HCT116 (cell line): ENCODE results near the gene RCBTB1.

Experiments
- CTCF ChIP-seq, 3 experiments: fragments of 200-600 bp in 1 of 3; sonication (generic) in 1 of 3; IDR thresholded peaks in 2 of 3; conservative IDR thresholded peaks in 1 of 3; 2 replicates each; pipeline ENCODE4 v1.5.1; 2012 to 2017; ENCODE audit warnings: low read depth in 2 of 3, low read length in 2 of 3, antibody characterized with exemption in 1 of 3, borderline replicate concordance in 1 of 3, control low read depth in 1 of 3, mild to moderate bottlenecking in 1 of 3, mixed read lengths in 1 of 3, mixed run types in 1 of 3, moderate library complexity in 1 of 3; ENCODE audit not compliant: insufficient read depth in 1 of 3
- EZH2 ChIP-seq: fragments of 200-600 bp; sonication (generic); IDR thresholded peaks from 2 replicates; pipeline ENCODE4 v1.6.1; 2017; ENCODE audit warnings: antibody characterized with exemption, mixed run types
- POLR2A ChIP-seq: IDR thresholded peaks from 2 replicates; pipeline ENCODE4 v1.7.0; 2011; ENCODE audit warnings: borderline replicate concordance; ENCODE audit not compliant: insufficient read depth, insufficient read length; ENCODE audit errors: extremely low read depth
- POLR2AphosphoS5 ChIP-seq: IDR thresholded peaks from 2 replicates; pipeline ENCODE4 v1.6.1; 2011; ENCODE audit warnings: mild to moderate bottlenecking, low read depth, low read length, moderate library complexity
- SIN3A ChIP-seq: IDR thresholded peaks from 2 replicates; pipeline ENCODE4 v1.6.1; 2012; ENCODE audit warnings: low read depth
- ZFX ChIP-seq: fragments of 450-650 bp; IDR thresholded peaks from 2 replicates; pipeline ENCODE4 v1.6.1; 2017
- ZNF274 ChIP-seq: fragments of 200-500 bp; sonication (Bioruptor generic); IDR thresholded peaks from 2 replicates; pipeline ENCODE4 v1.6.1; 2014; ENCODE audit warnings: mild to moderate bottlenecking, low read depth, low read length, inconsistent platforms
- TF ChIP-seq, protein P1 (sequence below): IDR thresholded peaks from 2 replicates; pipeline ENCODE4 v1.6.1; 2012

DNA sequence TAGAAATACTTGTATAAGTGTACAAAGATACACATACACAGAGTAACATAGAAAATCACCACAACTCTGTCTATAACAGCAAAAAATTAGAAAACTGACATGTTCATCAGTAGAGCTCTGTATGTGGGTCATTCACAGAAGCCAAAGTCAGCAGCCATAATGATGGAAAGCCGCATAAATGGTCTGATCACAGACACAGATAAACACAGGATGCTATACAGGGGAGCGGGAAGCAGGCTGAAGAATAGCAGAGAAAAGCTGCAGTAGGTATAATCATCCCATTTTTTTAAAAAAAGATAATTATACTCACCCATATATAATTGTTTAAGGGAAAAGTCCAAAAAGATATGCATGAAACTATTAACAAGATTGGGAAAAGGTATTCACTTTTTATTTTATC lies 31.5 kb downstream of the RCBTB1 start:
- TF ChIP-seq CTCF (IDR thresholded peaks at IDR 0.05 in 2 of 3, conservative IDR thresholded peaks at IDR 0.05 in 1 of 3; ENCODE audit: borderline replicate concordance in 1 of 3, insufficient read depth in 1 of 3, low read depth in 2 of 3, low read length in 2 of 3) = no peak
- TF ChIP-seq ZFX = no peak
- TF ChIP-seq EZH2 = no peak
- no peak for TF ChIP-seq ZNF274
- TF ChIP-seq POLR2AphosphoS5 = no peak
- no peak for TF ChIP-seq POLR2A
- no peak for TF ChIP-seq SIN3A
- TF ChIP-seq, protein P1, sequence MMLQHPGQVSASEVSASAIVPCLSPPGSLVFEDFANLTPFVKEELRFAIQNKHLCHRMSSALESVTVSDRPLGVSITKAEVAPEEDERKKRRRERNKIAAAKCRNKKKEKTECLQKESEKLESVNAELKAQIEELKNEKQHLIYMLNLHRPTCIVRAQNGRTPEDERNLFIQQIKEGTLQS = no peak
